GM18505 (cell line): ENCODE results near the gene CRHR1.

Experiments
- ATAC-seq: cut with Tn5 transposase; IDR thresholded peaks from one replicate; pipeline ENCODE4 v1.9.1; 2021; ENCODE audit not compliant: unreplicated experiment
- POLR2A ChIP-seq: IDR thresholded peaks from 4 replicates; pipeline ENCODE4 v1.6.1; 2011; ENCODE audit warnings: borderline replicate concordance; ENCODE audit not compliant: insufficient read depth, insufficient read length; ENCODE audit errors: extremely low read depth

Gene CRHR1

GRCh38 chr17:45844695-45845375, 60.7 kb downstream of the CRHR1 start, which contains the start of gene SPPL2C:
TSS of gene SPPL2C (plus strand) at chr17:45844881. CDS start at chr17:45844907, 26 bp downstream.
- no peak for TF ChIP-seq POLR2A
- no peak for ATAC-seq

GRCh38 chr17:45845376-45846185, 61.5 kb downstream of the CRHR1 start:
- no peak for ATAC-seq

GRCh38 chr17:45846223-45846622, 62.1 kb downstream of the CRHR1 start:
- TF ChIP-seq POLR2A: no peak
- no peak for ATAC-seq

More at GRCh38 chr17:45845376-45846185, 61.5 kb downstream of the CRHR1 start:
- no peak for TF ChIP-seq POLR2A

- no peak for TF ChIP-seq POLR2A
These were observed 62.5 kb downstream of the CRHR1 start for GRCh38 chr17:45846646-45847045.

GRCh38 chr17:45847101-45847500, 63.0 kb downstream of the CRHR1 start:
- no peak for TF ChIP-seq POLR2A
- ATAC-seq: no peak

More at GRCh38 chr17:45846646-45847045, 62.5 kb downstream of the CRHR1 start:
- ATAC-seq: no peak

GRCh38 chr17:45847747-45848146, 63.6 kb downstream of the CRHR1 start:
- ATAC-seq: no peak

GRCh38 chr17:45848405-45848804, 64.3 kb downstream of the CRHR1 start:
- no peak for TF ChIP-seq POLR2A
- no peak for ATAC-seq

More at GRCh38 chr17:45847747-45848146, 63.6 kb downstream of the CRHR1 start:
- TF ChIP-seq POLR2A: no peak

GRCh38 chr17:45848868-45849535, 64.9 kb downstream of the CRHR1 start:
- TF ChIP-seq POLR2A: no peak
- no peak for ATAC-seq

GRCh38 chr17:45849536-45849990, 65.4 kb downstream of the CRHR1 start:
- TF ChIP-seq POLR2A: no peak
- ATAC-seq: no peak

- ATAC-seq: no peak
- TF ChIP-seq POLR2A: no peak
These were observed 65.9 kb downstream of the CRHR1 start for GRCh38 chr17:45850011-45850410.

GRCh38 chr17:45850468-45850867, 66.3 kb downstream of the CRHR1 start:
- no peak for ATAC-seq
- no peak for TF ChIP-seq POLR2A

- ATAC-seq: no peak
- TF ChIP-seq POLR2A: no peak
These were observed 66.9 kb downstream of the CRHR1 start for GRCh38 chr17:45851022-45851421.

- ATAC-seq: no peak
These were observed 67.3 kb downstream of the CRHR1 start for GRCh38 chr17:45851464-45851863.

More at GRCh38 chr17:45851464-45851863, 67.3 kb downstream of the CRHR1 start:
- no peak for TF ChIP-seq POLR2A
